Astrocyte of the spinal cord (primary cell): ENCODE results near the gene SAPCD2.

Experiments
- DNase-seq: peaks from one replicate; pipeline ENCODE4 v3.0.0; 2011; ENCODE audit warnings: low read depth, low spot score
- H3K4me3 ChIP-seq: 2 replicates; pipeline ENCODE4 v1.5.1; 2011; ENCODE audit warnings: low read depth, mild to moderate bottlenecking, low read length, moderate library complexity
- in situ Hi-C: cut with HindIII; loops from 2 replicates; pipeline ENCODE4 v1.10.0; 2017; ENCODE audit warnings: low sequenced_read_pairs
- TF ChIP-seq, protein P1 (sequence below): IDR thresholded peaks from 2 replicates; pipeline ENCODE4 v1.5.1; 2012; ENCODE audit warnings: low read depth, mild to moderate bottlenecking, low read length, inconsistent platforms

The SAPCD2 gene

GRCh38 chr9:137015976-137016375, 54.4 kb downstream of the SAPCD2 start:
- no peak for DNase-seq
- in situ Hi-C loops = no loop called here
- TF ChIP-seq, protein P1, sequence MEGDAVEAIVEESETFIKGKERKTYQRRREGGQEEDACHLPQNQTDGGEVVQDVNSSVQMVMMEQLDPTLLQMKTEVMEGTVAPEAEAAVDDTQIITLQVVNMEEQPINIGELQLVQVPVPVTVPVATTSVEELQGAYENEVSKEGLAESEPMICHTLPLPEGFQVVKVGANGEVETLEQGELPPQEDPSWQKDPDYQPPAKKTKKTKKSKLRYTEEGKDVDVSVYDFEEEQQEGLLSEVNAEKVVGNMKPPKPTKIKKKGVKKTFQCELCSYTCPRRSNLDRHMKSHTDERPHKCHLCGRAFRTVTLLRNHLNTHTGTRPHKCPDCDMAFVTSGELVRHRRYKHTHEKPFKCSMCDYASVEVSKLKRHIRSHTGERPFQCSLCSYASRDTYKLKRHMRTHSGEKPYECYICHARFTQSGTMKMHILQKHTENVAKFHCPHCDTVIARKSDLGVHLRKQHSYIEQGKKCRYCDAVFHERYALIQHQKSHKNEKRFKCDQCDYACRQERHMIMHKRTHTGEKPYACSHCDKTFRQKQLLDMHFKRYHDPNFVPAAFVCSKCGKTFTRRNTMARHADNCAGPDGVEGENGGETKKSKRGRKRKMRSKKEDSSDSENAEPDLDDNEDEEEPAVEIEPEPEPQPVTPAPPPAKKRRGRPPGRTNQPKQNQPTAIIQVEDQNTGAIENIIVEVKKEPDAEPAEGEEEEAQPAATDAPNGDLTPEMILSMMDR = no peak
- H3K4me3 ChIP-seq = no peak overlapping the region

DNA sequence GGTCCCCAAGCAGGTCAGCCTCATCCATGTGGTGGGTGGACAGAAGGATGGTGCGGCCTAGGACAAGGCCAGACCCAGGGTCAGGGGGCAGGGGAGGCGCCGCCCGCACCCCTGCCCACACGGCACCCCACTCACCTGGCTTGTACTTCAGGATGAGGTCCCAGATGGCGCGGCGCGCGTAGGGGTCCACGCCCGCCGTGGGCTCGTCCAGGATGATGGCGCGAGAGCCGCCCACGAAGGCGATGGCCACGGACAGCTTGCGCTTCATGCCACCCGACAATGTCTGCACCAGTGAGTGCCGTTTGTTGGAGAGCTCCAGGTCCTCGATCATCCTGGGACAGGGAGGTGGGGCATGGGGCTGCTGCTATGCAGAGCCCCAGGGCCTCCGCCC, 54.8 kb downstream of the SAPCD2 start:
- in situ Hi-C loops = no loop called here
- TF ChIP-seq, protein P1 = no peak
- no peak overlapping the region for H3K4me3 ChIP-seq
- no peak for DNase-seq

DNA sequence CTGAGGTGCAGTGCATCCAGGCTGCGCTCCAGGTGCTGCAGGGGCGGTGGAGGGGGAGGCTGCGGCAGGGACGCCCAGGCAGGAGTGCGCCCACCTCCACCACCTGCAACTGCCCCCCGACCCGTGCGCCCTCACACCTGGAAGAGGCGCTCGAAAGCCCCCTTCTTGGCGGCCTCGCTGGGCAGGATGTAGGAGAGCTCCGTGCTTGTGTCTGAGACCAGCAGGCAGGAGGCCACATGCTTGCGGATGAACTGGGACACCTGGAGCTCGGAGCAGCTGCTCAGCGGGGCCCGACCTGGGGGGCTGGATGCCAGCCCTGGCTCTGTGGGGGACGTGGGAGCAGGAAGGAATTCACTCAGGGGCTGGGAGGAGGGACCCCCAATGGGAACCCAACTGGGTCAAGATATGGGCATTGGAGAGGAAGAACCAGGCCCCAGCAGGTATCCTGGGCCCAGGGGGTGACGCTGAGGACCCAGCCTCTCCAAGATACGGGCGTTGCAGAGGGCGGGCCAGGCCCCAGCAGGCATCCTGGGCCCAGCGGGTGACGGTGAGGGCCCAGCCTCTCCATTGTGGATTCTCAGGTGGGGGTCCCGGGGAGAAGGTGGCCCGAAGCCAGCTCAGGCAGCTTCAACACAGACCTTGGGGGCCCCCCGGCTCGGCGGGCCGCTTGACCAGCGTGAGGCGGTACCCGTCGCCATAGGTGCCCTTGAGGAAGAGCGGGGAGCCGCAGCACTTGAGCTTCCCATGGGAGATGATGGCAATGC, 55.4 kb downstream of the SAPCD2 start:
- no peak overlapping the region for H3K4me3 ChIP-seq
- DNase-seq = no peak
- in situ Hi-C loops = no loop called here
- TF ChIP-seq, protein P1 = no peak

DNA sequence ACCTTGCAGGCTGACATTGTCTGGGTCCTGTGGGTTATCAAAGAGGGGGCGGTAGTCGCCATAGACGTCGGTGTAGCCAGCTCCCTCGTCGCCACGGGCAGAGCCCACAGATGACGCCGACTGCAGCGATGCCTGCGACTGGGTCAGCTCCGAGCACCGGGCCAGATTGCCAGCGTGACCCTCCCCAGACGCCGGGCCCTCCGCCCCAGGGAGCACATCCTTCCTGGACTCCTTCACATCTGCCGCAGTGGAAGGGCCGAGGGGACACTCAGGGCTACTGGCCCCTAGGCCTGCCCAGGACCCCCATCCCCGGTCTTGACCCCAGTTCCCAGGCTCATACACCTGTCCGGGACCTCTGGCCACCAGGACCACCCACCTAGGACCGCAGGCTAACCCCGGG, 56.2 kb downstream of the SAPCD2 start:
- in situ Hi-C loops = no loop called here
- H3K4me3 ChIP-seq = no peak overlapping the region
- DNase-seq = no peak

DNA sequence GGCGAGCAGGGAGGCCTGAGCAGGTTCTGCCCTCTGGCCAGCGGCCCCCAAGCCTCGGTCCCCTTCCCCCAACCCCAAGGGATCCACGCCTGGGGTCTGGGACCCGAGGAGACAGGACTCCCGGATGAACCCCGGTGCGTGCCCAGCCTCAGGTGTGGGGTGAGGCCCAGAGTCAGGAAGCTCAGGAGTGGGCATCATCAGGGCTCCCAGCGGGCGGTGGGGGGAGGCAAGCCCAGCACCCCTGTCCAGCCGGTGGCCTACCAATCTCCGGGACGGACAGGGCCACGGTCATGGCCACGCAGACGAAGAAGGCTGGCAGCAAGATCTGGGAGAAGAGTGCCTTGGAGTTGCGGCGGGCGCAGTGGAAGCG, 56.8 kb downstream of the SAPCD2 start:
- TF ChIP-seq, protein P1 = no peak
- no peak overlapping the region for H3K4me3 ChIP-seq
- in situ Hi-C loops = no loop called here
- DNase-seq = no peak

More for the DNA sequence above, 56.2 kb downstream of the SAPCD2 start:
- TF ChIP-seq, protein P1 = no peak

- TF ChIP-seq, protein P1 = no peak
- in situ Hi-C loops = no loop called here
Measured at GRCh38 chr9:137012694-137013570, 57.4 kb downstream of the SAPCD2 start.

More at GRCh38 chr9:137012694-137013570, 57.4 kb downstream of the SAPCD2 start:
- no peak for DNase-seq
- H3K4me3 ChIP-seq = no peak overlapping the region
